NCI-H1092 treated with DMSO at 0.1 percent for 48 hours (cell line): ENCODE measurements around the gene CUX1.

Experiments
- DNase-seq: peaks from one replicate; lab custom pipeline; 2025; lab: John Stamatoyannopoulos, UW

Gene CUX1, protein sequence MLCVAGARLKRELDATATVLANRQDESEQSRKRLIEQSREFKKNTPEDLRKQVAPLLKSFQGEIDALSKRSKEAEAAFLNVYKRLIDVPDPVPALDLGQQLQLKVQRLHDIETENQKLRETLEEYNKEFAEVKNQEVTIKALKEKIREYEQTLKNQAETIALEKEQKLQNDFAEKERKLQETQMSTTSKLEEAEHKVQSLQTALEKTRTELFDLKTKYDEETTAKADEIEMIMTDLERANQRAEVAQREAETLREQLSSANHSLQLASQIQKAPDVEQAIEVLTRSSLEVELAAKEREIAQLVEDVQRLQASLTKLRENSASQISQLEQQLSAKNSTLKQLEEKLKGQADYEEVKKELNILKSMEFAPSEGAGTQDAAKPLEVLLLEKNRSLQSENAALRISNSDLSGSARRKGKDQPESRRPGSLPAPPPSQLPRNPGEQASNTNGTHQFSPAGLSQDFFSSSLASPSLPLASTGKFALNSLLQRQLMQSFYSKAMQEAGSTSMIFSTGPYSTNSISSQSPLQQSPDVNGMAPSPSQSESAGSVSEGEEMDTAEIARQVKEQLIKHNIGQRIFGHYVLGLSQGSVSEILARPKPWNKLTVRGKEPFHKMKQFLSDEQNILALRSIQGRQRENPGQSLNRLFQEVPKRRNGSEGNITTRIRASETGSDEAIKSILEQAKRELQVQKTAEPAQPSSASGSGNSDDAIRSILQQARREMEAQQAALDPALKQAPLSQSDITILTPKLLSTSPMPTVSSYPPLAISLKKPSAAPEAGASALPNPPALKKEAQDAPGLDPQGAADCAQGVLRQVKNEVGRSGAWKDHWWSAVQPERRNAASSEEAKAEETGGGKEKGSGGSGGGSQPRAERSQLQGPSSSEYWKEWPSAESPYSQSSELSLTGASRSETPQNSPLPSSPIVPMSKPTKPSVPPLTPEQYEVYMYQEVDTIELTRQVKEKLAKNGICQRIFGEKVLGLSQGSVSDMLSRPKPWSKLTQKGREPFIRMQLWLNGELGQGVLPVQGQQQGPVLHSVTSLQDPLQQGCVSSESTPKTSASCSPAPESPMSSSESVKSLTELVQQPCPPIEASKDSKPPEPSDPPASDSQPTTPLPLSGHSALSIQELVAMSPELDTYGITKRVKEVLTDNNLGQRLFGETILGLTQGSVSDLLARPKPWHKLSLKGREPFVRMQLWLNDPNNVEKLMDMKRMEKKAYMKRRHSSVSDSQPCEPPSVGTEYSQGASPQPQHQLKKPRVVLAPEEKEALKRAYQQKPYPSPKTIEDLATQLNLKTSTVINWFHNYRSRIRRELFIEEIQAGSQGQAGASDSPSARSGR (N-terminal part only)

DNA sequence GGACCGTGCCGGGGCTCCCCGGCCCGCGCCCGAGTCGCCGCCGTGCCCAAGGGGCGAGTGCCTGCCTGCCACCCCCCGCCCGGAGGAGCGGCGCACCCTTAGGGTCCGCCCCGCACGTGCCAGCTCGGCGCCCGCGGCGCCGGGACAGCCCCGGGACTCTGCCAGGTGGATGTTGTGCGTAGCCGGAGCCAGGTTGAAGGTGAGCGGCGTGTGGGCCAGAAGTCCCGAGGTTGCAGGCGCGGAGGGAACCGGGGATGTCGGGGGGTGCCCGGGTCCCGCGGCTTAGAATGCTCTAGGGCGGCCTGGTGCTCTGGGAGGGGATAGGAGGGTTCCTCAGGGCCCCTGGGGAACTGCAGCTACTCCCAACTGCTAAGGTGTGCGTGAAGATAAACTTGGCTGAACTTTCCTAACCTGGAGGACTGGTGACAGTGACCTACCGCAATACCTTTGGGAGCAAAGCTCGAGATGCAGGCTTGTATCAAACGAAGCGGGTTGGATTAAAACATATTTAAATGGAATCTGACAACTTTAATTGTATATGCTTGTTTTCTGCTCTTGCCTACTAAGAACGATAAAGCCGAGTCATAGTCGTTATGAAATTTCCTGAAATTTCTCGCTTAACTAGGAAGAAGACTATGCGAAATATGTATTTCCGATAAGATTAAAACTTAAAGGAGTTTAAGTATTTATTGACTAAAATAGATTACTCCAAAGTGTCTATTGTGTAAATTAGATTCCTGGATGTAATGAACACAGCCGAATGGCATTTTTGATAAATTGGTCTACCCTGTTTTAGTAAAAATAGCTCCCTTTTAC, at the start of gene CUX1:
Gene CUX1 (plus strand): TSS at position 156 of the 816 bp plus-strand sequence. CDS start 14 bp downstream, at position 170.
- DNase-seq, result peak; percentile 10

DNA sequence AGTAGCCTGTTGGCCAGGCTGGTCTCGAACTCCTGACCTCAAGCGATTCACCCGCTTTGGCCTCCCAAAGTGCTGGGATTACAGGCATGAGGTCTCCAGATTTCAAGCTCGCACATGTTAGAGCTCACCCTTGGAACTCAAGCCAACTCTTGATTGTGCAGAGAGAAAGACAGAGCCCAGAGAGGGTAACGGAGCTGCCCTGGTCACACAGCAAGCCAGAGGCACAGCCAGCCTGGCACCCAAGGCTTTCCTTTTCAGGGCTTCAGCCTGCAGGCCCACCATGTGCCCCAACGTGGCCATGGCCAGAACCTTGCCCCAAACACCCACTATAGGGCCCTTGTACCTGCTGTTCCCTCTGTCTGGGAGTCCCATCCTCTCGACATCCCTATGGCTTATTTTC, 49.1 kb upstream of the CUX1 start:
- no peak for DNase-seq

DNA sequence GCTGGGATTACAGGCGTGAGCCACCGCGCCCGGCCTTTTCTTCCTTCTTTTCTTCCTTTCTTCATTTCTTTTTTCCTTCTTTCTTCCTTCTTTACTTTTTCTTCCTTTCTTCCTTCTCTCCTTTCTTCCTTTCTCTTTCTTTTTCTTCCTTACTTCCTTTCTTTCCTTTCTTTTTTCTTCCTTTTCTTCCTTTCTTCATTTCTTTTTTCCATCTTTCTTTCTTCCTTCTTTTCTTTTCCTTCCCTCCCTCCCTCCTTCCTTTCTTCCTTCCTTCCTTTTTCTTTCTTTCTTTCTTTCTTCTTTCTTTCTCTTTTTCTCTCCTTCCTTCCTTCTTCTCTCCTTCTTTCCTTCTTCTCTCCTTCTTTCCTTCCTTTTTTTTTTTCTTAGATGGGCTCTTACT, 47.0 kb upstream of the CUX1 start:
- DNase-seq, result no peak

- DNase-seq, result no peak
Observed at GRCh38 chr7:101772508-101773211, 44.8 kb upstream of the CUX1 start.

DNA sequence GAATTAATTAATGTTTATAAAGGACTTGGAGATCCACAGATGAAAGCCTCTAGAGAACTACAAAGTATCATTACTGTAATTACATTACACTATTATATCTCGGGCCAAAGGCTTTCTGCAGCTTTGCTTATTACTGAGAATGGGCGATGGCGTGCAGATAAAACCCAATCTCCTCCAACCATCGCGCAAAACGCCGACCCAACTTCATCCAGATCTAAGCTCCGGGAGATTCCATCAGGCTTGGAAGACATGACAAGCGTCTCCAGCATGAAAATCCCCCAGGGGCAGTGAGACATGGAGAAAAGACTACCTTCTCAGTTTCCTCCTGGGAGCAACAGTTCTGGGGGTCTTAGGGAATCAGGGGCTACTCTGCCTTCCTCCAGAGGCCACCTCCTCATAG, 42.2 kb upstream of the CUX1 start:
- DNase-seq, result no peak

DNA sequence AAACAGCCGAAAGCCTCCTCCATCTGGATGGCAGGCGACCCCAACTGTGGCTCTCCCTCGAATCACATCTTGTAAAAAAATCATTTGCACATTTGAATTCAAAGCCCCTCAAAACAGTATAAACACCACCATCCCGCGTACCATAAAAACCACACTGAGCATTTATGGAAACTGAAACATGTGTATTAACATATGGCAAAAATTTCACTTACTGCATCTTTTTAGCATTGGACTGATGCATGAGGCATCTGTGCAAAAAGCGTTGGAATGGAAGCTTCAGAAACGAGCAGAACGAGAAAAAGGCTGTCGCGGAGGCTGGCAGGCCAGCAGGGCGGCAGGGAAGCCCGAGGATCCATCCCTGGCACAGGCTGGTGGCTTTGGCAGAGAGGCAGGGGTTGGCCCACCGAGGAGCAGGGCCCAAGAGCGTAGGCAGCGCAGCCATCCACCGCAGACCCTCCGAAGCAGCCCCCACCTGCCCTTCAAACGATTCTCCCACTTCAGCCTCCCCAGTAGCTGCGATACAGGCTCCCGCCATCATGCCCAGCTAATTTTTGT, 39.3 kb upstream of the CUX1 start:
- no peak for DNase-seq

GRCh38 chr7:101779267-101779666, 38.2 kb upstream of the CUX1 start:
- DNase-seq, result no peak

- no peak for DNase-seq
Observed at GRCh38 chr7:101780281-101780680, 37.1 kb upstream of the CUX1 start.

DNA sequence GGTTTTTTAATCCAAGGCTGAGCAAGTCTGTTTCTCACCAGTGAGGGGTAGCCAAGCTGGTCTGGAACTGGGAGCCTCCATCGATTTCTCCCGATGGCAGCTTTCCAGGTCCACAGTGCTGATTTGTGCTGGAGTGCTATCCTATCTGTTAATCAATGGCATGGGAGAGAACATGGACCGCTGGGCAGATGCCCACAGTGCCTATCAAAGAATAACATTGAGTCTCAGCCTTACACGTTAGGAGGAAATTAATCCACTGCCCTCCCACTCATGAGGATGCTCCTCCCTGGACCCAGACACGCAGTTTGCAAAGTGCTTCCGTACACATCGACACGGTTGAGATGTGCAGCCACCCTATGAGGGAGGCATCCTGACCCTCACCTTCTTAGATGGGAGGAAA, 36.0 kb upstream of the CUX1 start:
- no peak for DNase-seq

- no peak for DNase-seq
Observed at GRCh38 chr7:101782476-101782875, 35.0 kb upstream of the CUX1 start.

- no peak for DNase-seq
Observed at GRCh38 chr7:101782896-101783295, 34.5 kb upstream of the CUX1 start.

- no peak for DNase-seq
Observed at GRCh38 chr7:101783381-101784181, 33.8 kb upstream of the CUX1 start.

DNA sequence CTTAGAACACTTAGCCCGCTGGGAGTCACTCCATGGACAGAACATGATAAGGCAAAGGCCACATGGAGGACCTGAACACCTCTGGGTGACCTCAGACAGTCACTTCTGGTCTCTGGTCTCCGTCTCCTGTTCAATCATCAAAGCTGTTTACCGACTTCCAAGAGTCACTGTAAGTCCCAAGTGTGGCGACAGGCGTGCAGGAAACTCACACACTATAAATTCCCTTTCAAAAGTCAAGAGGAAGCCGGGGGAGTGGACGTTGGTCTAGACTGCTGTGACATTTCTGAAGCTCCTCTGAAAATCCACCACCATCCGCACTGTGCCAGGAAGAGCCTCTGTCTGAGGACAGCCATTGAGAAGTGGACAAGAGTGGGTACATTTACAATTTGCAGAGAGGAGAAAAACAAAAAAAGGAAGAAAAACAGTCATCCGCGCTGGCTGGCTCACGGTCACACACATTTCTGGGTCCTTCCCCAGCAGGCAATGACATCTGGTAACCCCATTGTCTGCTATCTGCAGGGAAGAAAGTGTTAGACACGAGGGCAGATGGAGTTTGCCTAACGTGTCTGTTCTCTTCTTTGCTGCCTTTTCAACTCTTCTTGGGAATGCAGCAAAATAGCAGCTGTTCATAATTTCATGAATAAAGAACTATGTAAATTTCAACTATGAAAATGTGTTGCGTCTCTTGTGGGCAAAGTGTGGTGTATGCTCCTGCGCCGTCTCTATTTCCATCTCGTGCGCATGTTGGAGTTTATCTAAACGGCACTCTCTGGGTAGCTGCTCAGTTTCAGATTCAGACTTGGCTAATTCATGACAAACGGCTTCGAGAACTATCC, 32.9 kb upstream of the CUX1 start:
- no peak for DNase-seq

DNA sequence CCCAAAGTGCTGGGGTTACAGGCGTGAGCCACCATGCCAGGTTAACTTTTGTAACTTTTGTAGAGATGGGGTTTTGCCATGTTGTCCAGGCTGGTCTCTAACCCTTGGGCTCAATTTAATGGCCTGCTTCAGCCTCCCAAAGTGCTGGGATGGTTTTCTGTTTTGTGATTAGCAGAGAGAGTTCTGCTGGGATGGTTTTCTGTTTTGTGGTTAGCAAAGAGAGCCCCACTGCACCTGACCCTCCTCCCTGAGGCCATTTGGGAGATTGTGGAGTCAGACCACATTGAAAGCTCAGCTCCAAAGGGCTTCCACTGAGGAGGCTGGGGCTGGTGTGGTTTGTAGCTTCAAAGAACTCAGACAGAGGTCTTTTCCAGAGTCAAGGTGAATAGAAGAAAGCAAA, 29.6 kb upstream of the CUX1 start:
- no peak for DNase-seq

DNA sequence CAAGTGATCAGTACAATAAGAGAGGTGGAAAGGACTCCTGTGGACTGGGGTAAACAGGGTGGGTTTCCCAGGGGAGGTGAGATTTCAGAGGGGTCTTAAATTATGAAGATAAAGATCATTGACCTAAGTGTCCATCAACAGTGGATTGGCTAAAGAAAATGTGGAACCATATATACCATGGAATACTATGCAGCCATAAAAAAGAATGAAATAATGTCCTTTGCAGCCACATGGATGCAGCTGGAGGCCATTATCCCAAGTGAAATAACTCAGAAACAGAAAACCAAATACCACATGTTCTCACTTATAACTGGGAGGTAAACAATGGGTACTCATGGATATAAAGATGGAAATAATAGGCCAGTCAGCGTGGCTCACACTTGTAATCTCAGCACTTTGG, 28.9 kb upstream of the CUX1 start:
- no peak for DNase-seq

GRCh38 chr7:101790566-101791293, 26.7 kb upstream of the CUX1 start:
- DNase-seq, result no peak

- DNase-seq, result no peak
Observed at GRCh38 chr7:101792051-101792681, 25.3 kb upstream of the CUX1 start.
